ENCODE measurements around the gene CLMN. TPM values are rescaled to one million over a fixed set of nuclear protein-coding genes. Genes with fewer than 3 reads are reported as not detected.

CLMN gene
- total and polyA plus RNA-seq, 5 donors from 2014 or later = 0.17 to 0.90 TPM; not detected in 3

GRCh38 chr14:95218006-95218405 lies 101.7 kb downstream of the CLMN start:
- Histone ChIP-seq H3K36me3 (ENCODE audit: control insufficient read depth, insufficient read depth, low read length) (no peaks in the 10 kb centered on the region), H3K27ac (ENCODE audit: insufficient read depth, low read length, poor library complexity, severe bottlenecking) (no peak overlapping the region), H3K9me3 (ENCODE audit: control insufficient read depth in 2 of 2, low read length in 2 of 2) (no peaks in the 10 kb centered on the region), H3K27me3 (ENCODE audit: control insufficient read depth, insufficient read depth, low read length) (no peaks in the 10 kb centered on the region), H3K4me1 (ENCODE audit: control insufficient read depth, insufficient read depth, low read length, poor library complexity, severe bottlenecking) (no peaks in the 10 kb centered on the region), H3K4me3 (ENCODE audit: low read depth, low read length) (no peak overlapping the region)
- Mint-ChIP-seq H3K4me1 (no peaks in the 10 kb centered on the region), H3K36me3 (peaks cover 3% of the 10 kb centered on the region), H3K4me3 (no peak overlapping the region), H3K27ac (no peak overlapping the region), H3K27me3 (peaks cover 13% of the 10 kb centered on the region), H3K9me3 (peaks cover 0 to 2% (median 0%) of the 10 kb centered on the region in 7 donors)
- no peak for DNase-seq
- ATAC-seq (ENCODE audit: low read depth in 2 of 2) = no peak

DNA sequence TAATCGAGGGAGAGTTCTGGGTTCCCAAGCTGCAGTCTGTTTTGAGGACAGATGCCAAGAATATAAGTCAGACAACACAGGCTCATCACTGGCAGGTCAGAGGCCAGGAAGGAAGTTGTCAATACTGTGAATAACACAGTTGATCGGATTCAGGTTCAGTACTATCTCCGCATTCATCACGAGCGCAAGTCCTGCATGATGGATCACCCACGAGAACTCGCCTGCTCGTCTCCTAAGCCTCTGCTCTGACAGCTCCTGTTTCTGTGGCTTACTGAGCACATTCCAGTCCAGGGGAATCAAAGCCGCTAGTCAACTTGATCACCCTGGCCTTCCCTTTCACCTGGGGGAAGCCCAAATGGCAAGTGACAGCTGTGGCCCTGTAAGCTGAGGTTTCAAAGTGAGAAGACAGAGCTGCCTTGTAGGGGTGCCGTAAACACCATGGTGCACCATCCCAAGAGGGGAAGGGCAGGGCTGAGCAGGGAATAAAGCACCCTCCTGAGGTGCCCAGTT lies 102.3 kb downstream of the CLMN start:
- DNase-seq (no peak), ATAC-seq (ENCODE audit: low read depth in 2 of 2) (no peak)
- Mint-ChIP-seq H3K4me3 (no peak overlapping the region), H3K36me3 (peaks cover 3% of the 10 kb centered on the region), H3K27me3 (peaks cover 13% of the 10 kb centered on the region), H3K27ac (no peak overlapping the region), H3K9me3 (peaks cover 0 to 2% (median 0%) of the 10 kb centered on the region in 7 donors), H3K4me1 (no peaks in the 10 kb centered on the region)
- Histone ChIP-seq H3K36me3 (ENCODE audit: control insufficient read depth, insufficient read depth, low read length) (no peaks in the 10 kb centered on the region), H3K4me1 (ENCODE audit: control insufficient read depth, insufficient read depth, low read length, poor library complexity, severe bottlenecking) (no peaks in the 10 kb centered on the region), H3K27ac (ENCODE audit: insufficient read depth, low read length, poor library complexity, severe bottlenecking) (no peak overlapping the region), H3K9me3 (ENCODE audit: control insufficient read depth in 2 of 2, low read length in 2 of 2) (no peaks in the 10 kb centered on the region), H3K4me3 (ENCODE audit: low read depth, low read length) (no peak overlapping the region), H3K27me3 (ENCODE audit: control insufficient read depth, insufficient read depth, low read length) (no peaks in the 10 kb centered on the region)

GRCh38 chr14:95216008-95216407 lies 103.7 kb downstream of the CLMN start:
- no peak overlapping the region for H3K4me3 Mint-ChIP-seq
- peaks cover 15% of the 10 kb centered on the region for H3K27me3 Mint-ChIP-seq
- no peak for DNase-seq
- H3K9me3 Mint-ChIP-seq = peaks cover 0 to 2% (median 0%) of the 10 kb centered on the region in 7 donors
- Histone ChIP-seq H3K36me3 (ENCODE audit: control insufficient read depth, insufficient read depth, low read length) (no peaks in the 10 kb centered on the region), H3K27me3 (ENCODE audit: control insufficient read depth, insufficient read depth, low read length) (no peaks in the 10 kb centered on the region), H3K4me1 (ENCODE audit: control insufficient read depth, insufficient read depth, low read length, poor library complexity, severe bottlenecking) (no peaks in the 10 kb centered on the region), H3K4me3 (ENCODE audit: low read depth, low read length) (no peak overlapping the region), H3K27ac (ENCODE audit: insufficient read depth, low read length, poor library complexity, severe bottlenecking) (no peak overlapping the region), H3K9me3 (ENCODE audit: control insufficient read depth in 2 of 2, low read length in 2 of 2) (no peaks in the 10 kb centered on the region)
- H3K27ac Mint-ChIP-seq = no peak overlapping the region
- H3K4me1 Mint-ChIP-seq = no peaks in the 10 kb centered on the region
- peaks cover 3% of the 10 kb centered on the region for H3K36me3 Mint-ChIP-seq
- ATAC-seq (ENCODE audit: low read depth in 2 of 2) = no peak

DNA sequence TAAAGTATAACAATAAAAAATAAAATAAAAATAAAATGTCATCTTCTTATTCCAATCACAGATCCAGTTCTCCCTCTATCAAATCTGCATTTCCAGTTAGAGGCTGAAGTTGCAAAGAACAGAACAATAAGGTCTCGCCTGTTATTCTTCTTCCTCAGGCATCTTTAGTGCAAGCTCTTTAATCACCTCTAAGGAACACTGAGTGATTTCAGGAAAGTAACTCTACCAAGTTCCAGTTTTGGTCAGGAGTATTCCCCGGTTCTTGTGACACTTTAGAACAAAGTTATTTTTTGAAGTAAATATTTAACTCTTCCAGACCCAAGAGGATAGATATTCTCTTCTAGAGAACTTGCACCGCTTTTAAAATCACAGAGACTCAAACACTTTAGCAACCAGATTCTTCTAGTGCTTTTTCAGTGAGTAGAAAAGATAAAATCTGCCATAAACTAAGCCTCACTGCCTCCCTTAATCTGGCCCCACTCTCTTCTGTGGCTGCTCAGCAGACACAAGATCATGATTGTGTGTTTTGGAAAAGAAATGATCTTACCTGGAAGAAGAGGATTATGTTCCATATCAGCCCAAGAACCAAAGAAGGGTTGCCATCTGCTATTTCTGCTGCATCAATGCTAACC lies 104.5 kb downstream of the CLMN start:
- Histone ChIP-seq H3K27ac (ENCODE audit: insufficient read depth, low read length, poor library complexity, severe bottlenecking) (no peak overlapping the region), H3K4me1 (ENCODE audit: control insufficient read depth, insufficient read depth, low read length, poor library complexity, severe bottlenecking) (no peaks in the 10 kb centered on the region), H3K9me3 (ENCODE audit: control insufficient read depth in 2 of 2, low read length in 2 of 2) (no peaks in the 10 kb centered on the region), H3K36me3 (ENCODE audit: control insufficient read depth, insufficient read depth, low read length) (no peaks in the 10 kb centered on the region), H3K4me3 (ENCODE audit: low read depth, low read length) (no peak overlapping the region), H3K27me3 (ENCODE audit: control insufficient read depth, insufficient read depth, low read length) (no peaks in the 10 kb centered on the region)
- H3K27ac Mint-ChIP-seq = no peak overlapping the region
- H3K27me3 Mint-ChIP-seq = peaks cover 17% of the 10 kb centered on the region
- no peak overlapping the region for H3K4me3 Mint-ChIP-seq
- peaks cover 3% of the 10 kb centered on the region for H3K36me3 Mint-ChIP-seq
- no peak for ATAC-seq (ENCODE audit: low read depth in 2 of 2)
- no peak for DNase-seq
- H3K4me1 Mint-ChIP-seq = no peaks in the 10 kb centered on the region
- H3K9me3 Mint-ChIP-seq = peaks cover 0 to 2% (median 0%) of the 10 kb centered on the region in 7 donors

- DNase-seq (no peak), ATAC-seq (ENCODE audit: low read depth in 2 of 2) (no peak)
- Mint-ChIP-seq H3K36me3 (peaks cover 3% of the 10 kb centered on the region), H3K9me3 (no peaks in the 10 kb centered on the region), H3K27me3 (peaks cover 11% of the 10 kb centered on the region), H3K4me3 (no peak overlapping the region), H3K27ac (no peak overlapping the region), H3K4me1 (no peaks in the 10 kb centered on the region)
- H3K27ac ChIP-seq (ENCODE audit: insufficient read depth, low read length, poor library complexity, severe bottlenecking) = no peak overlapping the region
- no peaks in the 10 kb centered on the region for H3K36me3 ChIP-seq (ENCODE audit: control insufficient read depth, insufficient read depth, low read length)
- no peak overlapping the region for H3K4me3 ChIP-seq (ENCODE audit: low read depth, low read length)
- no peaks in the 10 kb centered on the region for H3K4me1 ChIP-seq (ENCODE audit: control insufficient read depth, insufficient read depth, low read length, poor library complexity, severe bottlenecking)
- no peaks in the 10 kb centered on the region for H3K9me3 ChIP-seq (ENCODE audit: control insufficient read depth in 2 of 2, low read length in 2 of 2)
- H3K27me3 ChIP-seq (ENCODE audit: control insufficient read depth, insufficient read depth, low read length) = no peaks in the 10 kb centered on the region
Observed at GRCh38 chr14:95213774-95214173, 105.9 kb downstream of the CLMN start.

- no peaks in the 10 kb centered on the region for H3K27me3 ChIP-seq (ENCODE audit: control insufficient read depth, insufficient read depth, low read length)
- H3K9me3 ChIP-seq (ENCODE audit: control insufficient read depth in 2 of 2, low read length in 2 of 2) = no peaks in the 10 kb centered on the region
- H3K36me3 ChIP-seq (ENCODE audit: control insufficient read depth, insufficient read depth, low read length) = no peaks in the 10 kb centered on the region
- H3K4me3 ChIP-seq (ENCODE audit: low read depth, low read length) = no peak overlapping the region
- Mint-ChIP-seq H3K9me3 (no peaks in the 10 kb centered on the region), H3K27me3 (peaks cover 11% of the 10 kb centered on the region), H3K27ac (no peak overlapping the region), H3K4me1 (no peaks in the 10 kb centered on the region), H3K4me3 (no peak overlapping the region), H3K36me3 (peaks cover 3% of the 10 kb centered on the region)
- DNase-seq (no peak), ATAC-seq (ENCODE audit: low read depth in 2 of 2) (no peak)
- no peaks in the 10 kb centered on the region for H3K4me1 ChIP-seq (ENCODE audit: control insufficient read depth, insufficient read depth, low read length, poor library complexity, severe bottlenecking)
- no peak overlapping the region for H3K27ac ChIP-seq (ENCODE audit: insufficient read depth, low read length, poor library complexity, severe bottlenecking)
Observed at GRCh38 chr14:95211721-95212504, 107.8 kb downstream of the CLMN start.

DNA sequence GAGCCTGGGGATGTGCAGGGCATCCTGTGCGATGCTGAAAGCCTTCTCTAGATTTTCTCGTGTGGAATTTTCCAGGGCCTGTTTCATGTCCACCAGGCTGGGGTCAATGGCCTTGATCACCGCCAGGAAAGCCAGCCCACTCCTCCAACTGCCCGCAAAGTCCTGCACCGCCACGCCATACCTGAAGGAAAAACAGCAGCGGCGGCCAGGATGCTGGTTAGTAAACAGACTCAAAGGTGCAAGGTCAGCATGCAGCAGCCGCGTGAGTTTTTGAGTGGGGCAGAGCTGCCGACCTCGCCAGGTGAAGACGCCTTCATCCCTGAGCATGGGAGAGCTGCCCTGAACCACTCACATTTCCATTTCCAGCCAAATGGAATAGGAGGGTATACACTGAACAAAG lies 109.0 kb downstream of the CLMN start:
- H3K36me3 ChIP-seq (ENCODE audit: control insufficient read depth, insufficient read depth, low read length) = no peaks in the 10 kb centered on the region
- H3K27ac ChIP-seq (ENCODE audit: insufficient read depth, low read length, poor library complexity, severe bottlenecking) = no peak overlapping the region
- H3K9me3 ChIP-seq (ENCODE audit: control insufficient read depth in 2 of 2, low read length in 2 of 2) = no peaks in the 10 kb centered on the region
- H3K36me3 Mint-ChIP-seq = peaks cover 3% of the 10 kb centered on the region
- no peaks in the 10 kb centered on the region for H3K4me1 ChIP-seq (ENCODE audit: control insufficient read depth, insufficient read depth, low read length, poor library complexity, severe bottlenecking)
- no peaks in the 10 kb centered on the region for H3K4me1 Mint-ChIP-seq
- peaks cover 15% of the 10 kb centered on the region for H3K27me3 Mint-ChIP-seq
- no peak overlapping the region for H3K27ac Mint-ChIP-seq
- ATAC-seq (ENCODE audit: low read depth in 2 of 2) (no peak), DNase-seq (no peak)
- H3K27me3 ChIP-seq (ENCODE audit: control insufficient read depth, insufficient read depth, low read length) = no peaks in the 10 kb centered on the region
- H3K4me3 ChIP-seq (ENCODE audit: low read depth, low read length) = no peak overlapping the region
- no peak overlapping the region for H3K4me3 Mint-ChIP-seq
- no peaks in the 10 kb centered on the region for H3K9me3 Mint-ChIP-seq

All from CD4-positive, CD25-positive, alpha-beta regulatory T cell (primary cell).